HCT116 (cell line): ENCODE measurements around the gene TGM4. TPM values are rescaled to one million over a fixed set of nuclear protein-coding genes. Genes with fewer than 3 reads are reported as not detected.

Experiments used
- ATAC-seq: fragments of 200-7000 bp; cut with Tn5 transposase; 2 replicates; pipeline ENCODE4 v1.9.1; 2020; ENCODE audit warnings: mild to moderate bottlenecking, moderate library complexity
- BruUV-seq: library from RNA; stranded (reverse); fragments of 400-500 nt; replicated peaks from 2 replicates; lab custom pipeline; 2021; lab: Mats Ljungman, UMichigan
- CTCF ChIA-PET: fragments of 300-600 bp; sonication (Branson Sonifier 250); formaldehyde crosslinking; loops from one replicate; lab custom pipeline; 2021; ENCODE audit warnings: antibody characterized with exemption; lab: Charles Lee
- POLR2A ChIA-PET: fragments of 300-600, 350-600 bp; sonication (Branson Sonifier 250); formaldehyde crosslinking; loops from one replicate; lab custom pipeline; 2021; ENCODE audit warnings: antibody characterized with exemption; lab: Charles Lee
- RAD21 ChIA-PET, 2 experiments: fragments of 300-600 bp; sonication (Branson Sonifier 250); formaldehyde crosslinking; loops; one replicate each; lab custom pipeline; 2023; ENCODE audit warnings: low total read pairs in 2 of 2; ENCODE audit not compliant: uncharacterized antibody in 2 of 2, unreplicated experiment in 2 of 2, low non-redundant PET in 1 of 2; lab: Charles Lee
- DNase-seq: peaks from one replicate; pipeline ENCODE4 v3.0.0-alpha.2; 2010; ENCODE audit warnings: low read depth, low spot score
- H2AFZ ChIP-seq: fragments of 200-600 bp; shearing (Covaris generic), sonication (generic); 2 replicates; pipeline ENCODE4 v1.6.1; 2017; ENCODE audit warnings: low read depth, mixed run types, mixed read lengths, antibody characterized with exemption, low read length; ENCODE audit not compliant: poor library complexity, severe bottlenecking
- H3K27ac ChIP-seq: 2 replicates; pipeline ENCODE4 v1.5.1; 2012; ENCODE audit warnings: low read depth, low read length
- H3K27me3 ChIP-seq: fragments of 200-600 bp; sonication (generic); 2 replicates; pipeline ENCODE4 v1.6.1; 2016; ENCODE audit warnings: mixed run types, low read length, mixed read lengths; ENCODE audit not compliant: insufficient read depth
- H3K36me3 ChIP-seq, 2 experiments: fragments of 200-500 bp in 1 of 2; fragments of 200-600 bp in 1 of 2; sonication (Bioruptor generic) in 1 of 2; sonication (generic) in 1 of 2; 2 replicates each; pipeline versions ENCODE4 v1.5.1 to v1.6.1; 2014 to 2016; ENCODE audit warnings: low read length in 2 of 2, inconsistent platforms in 1 of 2, mixed read lengths in 1 of 2, mixed run types in 1 of 2; ENCODE audit not compliant: insufficient read depth in 2 of 2, control insufficient read depth in 1 of 2
- H3K4me1 ChIP-seq, 2 experiments: fragments of 200-600 bp in 1 of 2; sonication (generic) in 1 of 2; 2 replicates each; pipeline versions ENCODE4 v1.5.1 to v1.6.1; 2012 to 2017; ENCODE audit warnings: low read length in 2 of 2, inconsistent platforms in 1 of 2, mild to moderate bottlenecking in 1 of 2, mixed read lengths in 1 of 2, mixed run types in 1 of 2, moderate library complexity in 1 of 2; ENCODE audit not compliant: insufficient read depth in 2 of 2, control insufficient read depth in 1 of 2
- H3K4me2 ChIP-seq: fragments of 200-600 bp; sonication (generic); 2 replicates; pipeline ENCODE4 v1.6.1; 2017; ENCODE audit warnings: mixed run types, low read length, mixed read lengths
- H3K4me3 ChIP-seq, 2 experiments: fragments of 200-600 bp in 1 of 2; sonication (generic) in 1 of 2; replicated peaks in 1 of 2; 2 replicates each; pipeline ENCODE4 v1.5.1; 2011 to 2016; ENCODE audit warnings: low read length in 2 of 2, control low read depth in 1 of 2, low read depth in 1 of 2, mild to moderate bottlenecking in 1 of 2, mixed read lengths in 1 of 2, mixed run types in 1 of 2
- H3K79me2 ChIP-seq: fragments of 200-600 bp; sonication (generic); 2 replicates; pipeline ENCODE4 v1.6.1; 2017; ENCODE audit warnings: mild to moderate bottlenecking, mixed run types, low read length, moderate library complexity, mixed read lengths; ENCODE audit not compliant: insufficient read depth
- H3K9ac ChIP-seq: fragments of 200-600 bp; sonication (generic); 2 replicates; pipeline ENCODE4 v1.6.1; 2016; ENCODE audit warnings: low read length, mixed read lengths
- H3K9me2 ChIP-seq: fragments of 200-600 bp; sonication (generic), shearing (Covaris generic); 2 replicates; pipeline ENCODE4 v1.6.1; 2017; ENCODE audit warnings: mixed run types, mild to moderate bottlenecking, moderate library complexity; ENCODE audit not compliant: insufficient read depth
- H3K9me3 ChIP-seq, 2 experiments: fragments of 200-500 bp in 1 of 2; fragments of 200-600 bp in 1 of 2; sonication (Bioruptor generic) in 1 of 2; sonication (generic) in 1 of 2; 2 replicates each; pipeline ENCODE4 v1.6.1; 2014 to 2017; ENCODE audit warnings: low read length in 2 of 2, mixed read lengths in 2 of 2, inconsistent platforms in 1 of 2, low read depth in 1 of 2, mild to moderate bottlenecking in 1 of 2, mixed run types in 1 of 2, moderate library complexity in 1 of 2; ENCODE audit not compliant: control insufficient read depth in 1 of 2, insufficient read depth in 1 of 2
- H4K20me1 ChIP-seq: fragments of 200-600 bp; sonication (generic), shearing (Covaris generic); 2 replicates; pipeline ENCODE4 v1.6.1; 2017; ENCODE audit warnings: mixed run types, mild to moderate bottlenecking, moderate library complexity; ENCODE audit not compliant: insufficient read depth
- CBX3 ChIP-seq: IDR thresholded peaks from 2 replicates; pipeline ENCODE4 v1.6.1; 2012; ENCODE audit warnings: low read depth
- CTCF ChIP-seq, 3 experiments: fragments of 200-600 bp in 1 of 3; sonication (generic) in 1 of 3; IDR thresholded peaks in 2 of 3; conservative IDR thresholded peaks in 1 of 3; 2 replicates each; pipeline ENCODE4 v1.5.1; 2012 to 2017; ENCODE audit warnings: low read depth in 2 of 3, low read length in 2 of 3, antibody characterized with exemption in 1 of 3, borderline replicate concordance in 1 of 3, control low read depth in 1 of 3, mild to moderate bottlenecking in 1 of 3, mixed read lengths in 1 of 3, mixed run types in 1 of 3, moderate library complexity in 1 of 3; ENCODE audit not compliant: insufficient read depth in 1 of 3
- EZH2 ChIP-seq: fragments of 200-600 bp; sonication (generic); IDR thresholded peaks from 2 replicates; pipeline ENCODE4 v1.6.1; 2017; ENCODE audit warnings: antibody characterized with exemption, mixed run types
- FOSL1 ChIP-seq: IDR thresholded peaks from 2 replicates; pipeline ENCODE4 v1.6.1; 2012; ENCODE audit warnings: low read depth
- ZNF274 ChIP-seq: fragments of 200-500 bp; sonication (Bioruptor generic); IDR thresholded peaks from 2 replicates; pipeline ENCODE4 v1.6.1; 2014; ENCODE audit warnings: mild to moderate bottlenecking, low read depth, low read length, inconsistent platforms
- intact Hi-C: fragments of 100-400 bp; cut with micrococcal nuclease; formaldehyde crosslinking; loops from 2 replicates; pipeline ENCODE4 v1.10.0; 2022
- total RNA-seq: library from RNA; stranded (reverse); gene quantifications from one replicate; pipeline ENCODE4 v1.2.1, GENCODE V29; 2021; ENCODE audit not compliant: unreplicated experiment
- TF ChIP-seq, protein P1 (sequence below): IDR thresholded peaks from 2 replicates; pipeline ENCODE4 v1.6.1; 2012; ENCODE audit warnings: low read depth
- TF ChIP-seq, protein P2 (sequence below): IDR thresholded peaks from 2 replicates; pipeline ENCODE4 v1.6.1; 2012
- TF ChIP-seq, protein P3 (sequence below): IDR thresholded peaks from 2 replicates; pipeline ENCODE4 v1.6.1; 2012

Gene TGM4
- total RNA-seq, 1 experiment from 2014 or later, result not detected

DNA sequence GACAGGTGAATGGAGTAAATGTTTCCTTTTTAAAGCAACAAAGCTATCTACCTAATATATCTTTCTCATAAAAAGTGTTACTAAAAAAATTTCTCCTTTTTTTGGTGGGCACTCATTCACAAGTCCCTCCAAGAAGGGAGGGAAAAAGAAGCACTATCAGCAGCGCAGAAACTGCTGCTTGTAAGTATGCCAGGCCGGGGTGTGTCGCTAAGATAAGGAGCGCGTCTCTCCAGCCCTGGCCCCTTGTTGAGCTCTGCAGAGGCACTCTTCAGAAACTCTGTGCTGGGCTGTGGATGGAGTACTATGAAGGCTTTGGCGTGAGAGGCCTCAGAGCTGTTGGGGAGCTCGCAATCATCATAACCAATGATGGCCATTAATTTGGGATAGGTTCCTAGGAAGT is 52.5 kb downstream of the TGM4 start (continued):
- TF ChIP-seq CTCF (IDR thresholded peaks at IDR 0.05 in 2 of 3, conservative IDR thresholded peaks at IDR 0.05 in 1 of 3; ENCODE audit: borderline replicate concordance in 1 of 3, insufficient read depth in 1 of 3, low read depth in 2 of 3, low read length in 2 of 3), result no peak
- TF ChIP-seq, protein P1, sequence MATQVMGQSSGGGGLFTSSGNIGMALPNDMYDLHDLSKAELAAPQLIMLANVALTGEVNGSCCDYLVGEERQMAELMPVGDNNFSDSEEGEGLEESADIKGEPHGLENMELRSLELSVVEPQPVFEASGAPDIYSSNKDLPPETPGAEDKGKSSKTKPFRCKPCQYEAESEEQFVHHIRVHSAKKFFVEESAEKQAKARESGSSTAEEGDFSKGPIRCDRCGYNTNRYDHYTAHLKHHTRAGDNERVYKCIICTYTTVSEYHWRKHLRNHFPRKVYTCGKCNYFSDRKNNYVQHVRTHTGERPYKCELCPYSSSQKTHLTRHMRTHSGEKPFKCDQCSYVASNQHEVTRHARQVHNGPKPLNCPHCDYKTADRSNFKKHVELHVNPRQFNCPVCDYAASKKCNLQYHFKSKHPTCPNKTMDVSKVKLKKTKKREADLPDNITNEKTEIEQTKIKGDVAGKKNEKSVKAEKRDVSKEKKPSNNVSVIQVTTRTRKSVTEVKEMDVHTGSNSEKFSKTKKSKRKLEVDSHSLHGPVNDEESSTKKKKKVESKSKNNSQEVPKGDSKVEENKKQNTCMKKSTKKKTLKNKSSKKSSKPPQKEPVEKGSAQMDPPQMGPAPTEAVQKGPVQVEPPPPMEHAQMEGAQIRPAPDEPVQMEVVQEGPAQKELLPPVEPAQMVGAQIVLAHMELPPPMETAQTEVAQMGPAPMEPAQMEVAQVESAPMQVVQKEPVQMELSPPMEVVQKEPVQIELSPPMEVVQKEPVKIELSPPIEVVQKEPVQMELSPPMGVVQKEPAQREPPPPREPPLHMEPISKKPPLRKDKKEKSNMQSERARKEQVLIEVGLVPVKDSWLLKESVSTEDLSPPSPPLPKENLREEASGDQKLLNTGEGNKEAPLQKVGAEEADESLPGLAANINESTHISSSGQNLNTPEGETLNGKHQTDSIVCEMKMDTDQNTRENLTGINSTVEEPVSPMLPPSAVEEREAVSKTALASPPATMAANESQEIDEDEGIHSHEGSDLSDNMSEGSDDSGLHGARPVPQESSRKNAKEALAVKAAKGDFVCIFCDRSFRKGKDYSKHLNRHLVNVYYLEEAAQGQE, result no peak
- TF ChIP-seq, all 23 proteins: peak for 0

- no peak overlapping the region for H3K27ac ChIP-seq
- H3K4me2 ChIP-seq, result no peak overlapping the region
- no peaks in the 10 kb centered on the region for H3K9me3 ChIP-seq
- H3K36me3 ChIP-seq, result peaks cover 4 to 6% of the 10 kb centered on the region in 2 experiments; a peak in 3 of 4 replicates
- POLR2A ChIA-PET, result no interaction called here
- no peak overlapping the region for H2AFZ ChIP-seq
- intact Hi-C loops, result no loop called here
- RAD21 ChIA-PET, result no interaction called here
- H3K4me1 ChIP-seq, result no peaks in the 10 kb centered on the region
- CTCF ChIA-PET, result no interaction called here
- no peak overlapping the region for H3K4me3 ChIP-seq
- H3K9ac ChIP-seq, result no peak overlapping the region
- 0 out of 2 replicates have a peak, but pooled peaks have one; percentile 44 for ATAC-seq
- no peaks in the 10 kb centered on the region for H3K79me2 ChIP-seq
- no peak for DNase-seq
- BruUV-seq, result no TSS peak
- H3K27me3 ChIP-seq, result no peaks in the 10 kb centered on the region
- no peaks in the 10 kb centered on the region for H4K20me1 ChIP-seq
- H3K9me2 ChIP-seq, result no peaks in the 10 kb centered on the region
- TF ChIP-seq CTCF (IDR thresholded peaks at IDR 0.05 in 2 of 3, conservative IDR thresholded peaks at IDR 0.05 in 1 of 3; ENCODE audit: borderline replicate concordance in 1 of 3, insufficient read depth in 1 of 3, low read depth in 2 of 3, low read length in 2 of 3), result no peak
- TF ChIP-seq, protein P2, sequence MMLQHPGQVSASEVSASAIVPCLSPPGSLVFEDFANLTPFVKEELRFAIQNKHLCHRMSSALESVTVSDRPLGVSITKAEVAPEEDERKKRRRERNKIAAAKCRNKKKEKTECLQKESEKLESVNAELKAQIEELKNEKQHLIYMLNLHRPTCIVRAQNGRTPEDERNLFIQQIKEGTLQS, result no peak
- no peak for TF ChIP-seq EZH2
- TF ChIP-seq, protein P3, sequence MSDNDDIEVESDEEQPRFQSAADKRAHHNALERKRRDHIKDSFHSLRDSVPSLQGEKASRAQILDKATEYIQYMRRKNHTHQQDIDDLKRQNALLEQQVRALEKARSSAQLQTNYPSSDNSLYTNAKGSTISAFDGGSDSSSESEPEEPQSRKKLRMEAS, result no peak
- TF ChIP-seq, protein P1, result no peak
- no peak for TF ChIP-seq CBX3
- no peak for TF ChIP-seq ZNF274
- TF ChIP-seq FOSL1, result no peak
Observed at GRCh38 chr3:44927371-44927770, 53.0 kb downstream of the TGM4 start.
